ENCODE data around the gene MYRFL.

The MYRFL gene

DNA sequence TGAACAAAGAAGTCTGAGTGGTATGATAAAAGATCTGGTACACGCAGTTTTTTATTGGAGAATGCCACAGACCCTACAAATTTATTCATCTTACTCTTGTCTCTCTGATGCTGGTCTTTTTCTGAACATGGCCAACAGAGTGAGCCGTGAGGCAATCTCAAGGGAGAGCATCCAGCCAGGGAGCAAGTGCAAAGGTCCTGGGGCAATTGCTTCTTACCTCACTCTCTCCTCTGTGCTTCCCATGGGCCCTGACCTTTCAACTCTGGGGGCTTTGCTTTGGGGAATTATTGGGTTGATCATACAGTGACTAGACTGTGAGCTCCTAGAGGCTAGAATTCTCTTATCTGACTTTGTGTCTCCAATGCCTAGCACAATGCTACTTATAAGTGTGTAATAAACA, 171.7 kb downstream of the MYRFL start (continued):
- TF ChIP-seq TCF4 (CRISPR knock-in tag; IDR thresholded peaks at IDR 0.05; ENCODE audit: borderline replicate concordance) (no peak), TSHZ2 (CRISPR knock-in tag; IDR thresholded peaks at IDR 0.05) (no peak), BACH2 (CRISPR knock-in tag; IDR thresholded peaks at IDR 0.05; ENCODE audit: borderline replicate concordance) (no peak), ISL1 (CRISPR knock-in tag; IDR thresholded peaks at IDR 0.05) (no peak), SNAI2 (CRISPR knock-in tag; IDR thresholded peaks at IDR 0.05) (no peak), OSR1 (CRISPR knock-in tag; IDR thresholded peaks at IDR 0.05) (no peak), PPARA (CRISPR knock-in tag; IDR thresholded peaks at IDR 0.05; ENCODE audit: borderline replicate concordance) (no peak)

GRCh38 chr12:69998011-69998410, 173.0 kb downstream of the MYRFL start:
- no peak for ATAC-seq
- TF ChIP-seq TCF4 (CRISPR knock-in tag; IDR thresholded peaks at IDR 0.05; ENCODE audit: borderline replicate concordance) (no peak), SNAI2 (CRISPR knock-in tag; IDR thresholded peaks at IDR 0.05) (no peak), ZNF8 (CRISPR knock-in tag; IDR thresholded peaks at IDR 0.05) (no peak), ESRRG (CRISPR knock-in tag; IDR thresholded peaks at IDR 0.05) (no peak), ARNTL (CRISPR knock-in tag; IDR thresholded peaks at IDR 0.05; ENCODE audit: borderline replicate concordance, low read depth) (no peak), ZNF565 (CRISPR knock-in tag; conservative IDR thresholded peaks at IDR 0.05; ENCODE audit: low read depth) (no peak), BACH2 (CRISPR knock-in tag; IDR thresholded peaks at IDR 0.05; ENCODE audit: borderline replicate concordance) (no peak), CREB5 (CRISPR knock-in tag; IDR thresholded peaks at IDR 0.05; ENCODE audit: low read depth) (no peak), CSDC2 (CRISPR knock-in tag; IDR thresholded peaks at IDR 0.05) (no peak), ISL1 (CRISPR knock-in tag; IDR thresholded peaks at IDR 0.05) (no peak)

- TF ChIP-seq ZFP30 (CRISPR knock-in tag; IDR thresholded peaks at IDR 0.05) (no peak), PPARA (CRISPR knock-in tag; IDR thresholded peaks at IDR 0.05; ENCODE audit: borderline replicate concordance) (no peak), GLIS3 (CRISPR knock-in tag; IDR thresholded peaks at IDR 0.05) (no peak)
- no peak for ATAC-seq
These were observed 173.9 kb downstream of the MYRFL start for GRCh38 chr12:69998922-69999321.

- no peak for ATAC-seq
- TF ChIP-seq ZNF8 (CRISPR knock-in tag; IDR thresholded peaks at IDR 0.05) (no peak), ZC3H10 (CRISPR knock-in tag; IDR thresholded peaks at IDR 0.05) (no peak), CSDC2 (CRISPR knock-in tag; IDR thresholded peaks at IDR 0.05) (no peak), OSR1 (CRISPR knock-in tag; IDR thresholded peaks at IDR 0.05) (no peak), CSRNP3 (CRISPR knock-in tag; IDR thresholded peaks at IDR 0.05) (no peak)
These were observed 174.5 kb downstream of the MYRFL start for GRCh38 chr12:69999561-69999960.

DNA sequence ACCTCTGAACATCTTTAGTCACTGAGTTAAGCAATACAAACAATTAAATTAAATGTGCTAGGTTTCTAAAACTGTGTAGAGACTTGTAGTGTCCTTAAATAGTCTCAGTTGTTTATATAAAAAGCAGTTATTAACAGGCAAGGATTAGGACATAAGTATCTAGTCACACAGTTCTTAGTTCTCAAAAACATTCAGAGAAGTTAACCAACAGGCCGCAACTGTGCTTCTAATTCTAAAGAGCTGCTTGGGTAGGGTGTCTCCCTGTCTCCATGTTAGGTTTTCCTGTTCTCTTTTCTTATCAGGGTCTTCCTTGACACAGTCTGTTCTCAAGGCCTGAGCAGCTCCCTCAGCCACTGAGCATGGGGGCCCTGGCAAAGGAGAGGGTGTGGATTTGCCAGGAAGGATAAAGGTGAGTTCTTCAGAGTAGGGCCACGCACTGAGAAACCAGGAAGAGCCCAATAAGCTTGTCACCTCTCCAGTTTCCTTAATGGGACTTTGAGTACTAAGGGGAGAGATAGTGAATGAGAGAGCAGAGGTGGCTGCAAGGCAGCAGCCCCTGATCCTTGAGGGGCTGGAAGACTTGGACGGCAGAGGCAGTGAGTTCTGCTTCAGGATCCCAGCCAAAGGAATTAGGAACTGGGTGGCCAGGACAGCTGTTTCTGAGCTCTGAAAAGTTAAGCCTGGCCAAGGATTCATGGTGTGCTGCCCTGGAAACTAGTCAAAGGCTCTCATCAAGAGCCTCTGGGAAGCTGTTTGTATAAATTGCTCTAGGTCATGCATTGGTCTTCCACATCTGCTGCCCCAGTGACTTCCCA, 177.3 kb downstream of the MYRFL start:
- no peak for TF ChIP-seq ZNF70 (CRISPR knock-in tag; IDR thresholded peaks at IDR 0.05)
- TF ChIP-seq, protein P1, sequence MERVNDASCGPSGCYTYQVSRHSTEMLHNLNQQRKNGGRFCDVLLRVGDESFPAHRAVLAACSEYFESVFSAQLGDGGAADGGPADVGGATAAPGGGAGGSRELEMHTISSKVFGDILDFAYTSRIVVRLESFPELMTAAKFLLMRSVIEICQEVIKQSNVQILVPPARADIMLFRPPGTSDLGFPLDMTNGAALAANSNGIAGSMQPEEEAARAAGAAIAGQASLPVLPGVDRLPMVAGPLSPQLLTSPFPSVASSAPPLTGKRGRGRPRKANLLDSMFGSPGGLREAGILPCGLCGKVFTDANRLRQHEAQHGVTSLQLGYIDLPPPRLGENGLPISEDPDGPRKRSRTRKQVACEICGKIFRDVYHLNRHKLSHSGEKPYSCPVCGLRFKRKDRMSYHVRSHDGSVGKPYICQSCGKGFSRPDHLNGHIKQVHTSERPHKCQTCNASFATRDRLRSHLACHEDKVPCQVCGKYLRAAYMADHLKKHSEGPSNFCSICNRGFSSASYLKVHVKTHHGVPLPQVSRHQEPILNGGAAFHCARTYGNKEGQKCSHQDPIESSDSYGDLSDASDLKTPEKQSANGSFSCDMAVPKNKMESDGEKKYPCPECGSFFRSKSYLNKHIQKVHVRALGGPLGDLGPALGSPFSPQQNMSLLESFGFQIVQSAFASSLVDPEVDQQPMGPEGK (CRISPR knock-in tag; IDR thresholded peaks at IDR 0.05; ENCODE audit: borderline replicate concordance): no peak
- TF ChIP-seq GLIS3 (CRISPR knock-in tag; IDR thresholded peaks at IDR 0.05): no peak
- TF ChIP-seq, protein P2, sequence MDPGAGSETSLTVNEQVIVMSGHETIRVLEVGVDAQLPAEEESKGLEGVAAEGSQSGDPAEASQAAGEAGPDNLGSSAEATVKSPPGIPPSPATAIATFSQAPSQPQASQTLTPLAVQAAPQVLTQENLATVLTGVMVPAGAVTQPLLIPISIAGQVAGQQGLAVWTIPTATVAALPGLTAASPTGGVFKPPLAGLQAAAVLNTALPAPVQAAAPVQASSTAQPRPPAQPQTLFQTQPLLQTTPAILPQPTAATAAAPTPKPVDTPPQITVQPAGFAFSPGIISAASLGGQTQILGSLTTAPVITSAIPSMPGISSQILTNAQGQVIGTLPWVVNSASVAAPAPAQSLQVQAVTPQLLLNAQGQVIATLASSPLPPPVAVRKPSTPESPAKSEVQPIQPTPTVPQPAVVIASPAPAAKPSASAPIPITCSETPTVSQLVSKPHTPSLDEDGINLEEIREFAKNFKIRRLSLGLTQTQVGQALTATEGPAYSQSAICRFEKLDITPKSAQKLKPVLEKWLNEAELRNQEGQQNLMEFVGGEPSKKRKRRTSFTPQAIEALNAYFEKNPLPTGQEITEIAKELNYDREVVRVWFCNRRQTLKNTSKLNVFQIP (CRISPR knock-in tag; IDR thresholded peaks at IDR 0.05; ENCODE audit: borderline replicate concordance, low read depth): no peak
- TF ChIP-seq OSR1 (CRISPR knock-in tag; IDR thresholded peaks at IDR 0.05): no peak
- ATAC-seq: no peak
